BLaER1 treated with 17β-estradiol and CSF1 and Interleukin-3, amounts not matched to agents 10 nM and 100 nM (cell line): ENCODE results near the gene IL17REL.

Experiments
- H3K27ac ChIP-seq, 11 experiments: shearing (Covaris generic); formaldehyde crosslinking; 2 replicates each; pipeline ENCODE4 v1.8.1; 2022
- H3K27me3 ChIP-seq, 11 experiments: shearing (Covaris generic); formaldehyde crosslinking; 2 replicates each; pipeline ENCODE4 v1.8.1; 2022
- H3K36me3 ChIP-seq, 11 experiments: shearing (Covaris generic); formaldehyde crosslinking; 2 replicates each; pipeline ENCODE4 v1.8.1; 2022
- H3K4me1 ChIP-seq, 10 experiments: shearing (Covaris generic); formaldehyde crosslinking; 2 replicates each; pipeline ENCODE4 v1.8.1; 2022
- H3K4me2 ChIP-seq, 11 experiments: shearing (Covaris generic); formaldehyde crosslinking; 2 replicates each; pipeline ENCODE4 v1.8.1; 2022
- H3K4me3 ChIP-seq, 10 experiments: shearing (Covaris generic); formaldehyde crosslinking; 2 replicates each; pipeline ENCODE4 v1.8.1; 2022
- H3K9ac ChIP-seq, 11 experiments: shearing (Covaris generic); formaldehyde crosslinking; 2 replicates each; pipeline ENCODE4 v1.8.1; 2022
- H3K9me3 ChIP-seq, 11 experiments: shearing (Covaris generic); formaldehyde crosslinking; replicated peaks in 1 of 11; 2 replicates each; pipeline ENCODE4 v1.8.1; 2022
- H4K20me1 ChIP-seq, 11 experiments: shearing (Covaris generic); formaldehyde crosslinking; 2 replicates each; pipeline ENCODE4 v1.8.1; 2022
- Cebpa-rat ChIP-seq, 11 experiments: shearing (Covaris generic); IDR thresholded peaks; 2 replicates each; pipeline ENCODE4 v1.8.1; 2022

Gene IL17REL

GRCh38 chr22:50032109-50032871, 19.7 kb upstream of the IL17REL start:
- H3K27me3 ChIP-seq = peaks cover 4 to 31% (median 14%) of the 10 kb centered on the region in 11 experiments; a peak in 20 of 22 replicates

GRCh38 chr22:50031189-50032091, 18.9 kb upstream of the IL17REL start:
- Histone ChIP-seq H3K27ac (peak overlapping the region in 1 of 11 experiments; percentile 12; a peak in 1 of 22 replicates), H3K4me1 (peaks cover 53 to 84% (median 80%) of the 10 kb centered on the region in 10 experiments), H4K20me1 (peaks cover 0 to 26% (median 0%) of the 10 kb centered on the region in 11 experiments; a peak in 5 of 22 replicates), H3K36me3 (no peaks in the 10 kb centered on the region), H3K9ac (0 out of 22 replicates have a peak overlapping the region, but pooled peaks of 1 of the 11 experiments have one; percentile 3), H3K4me2 (peak overlapping the region in 8 of 11 experiments; percentile 24 to 88 (median 80); a peak in 14 of 22 replicates), H3K9me3 (no peaks in the 10 kb centered on the region), H3K4me3 (no peak overlapping the region), H3K27me3 (peaks cover 4 to 31% (median 14%) of the 10 kb centered on the region in 11 experiments; a peak in 20 of 22 replicates)
- TF ChIP-seq Cebpa-rat (IDR thresholded peaks at IDR 0.05) = no peak

More at GRCh38 chr22:50032109-50032871, 19.7 kb upstream of the IL17REL start:
- TF ChIP-seq Cebpa-rat (IDR thresholded peaks at IDR 0.05) = no peak
- Histone ChIP-seq H3K27ac (no peak overlapping the region; a peak in 1 of 22 replicates), H3K9ac (0 out of 22 replicates have a peak overlapping the region, but pooled peaks of 2 of the 11 experiments have one; percentile 3 to 18), H3K4me2 (peak overlapping the region in 8 of 11 experiments; percentile 70 to 88 (median 80); a peak in 16 of 22 replicates), H4K20me1 (peaks cover 0 to 26% (median 0%) of the 10 kb centered on the region in 11 experiments; a peak in 5 of 22 replicates), H3K4me1 (peaks cover 49 to 83% (median 80%) of the 10 kb centered on the region in 10 experiments), H3K9me3 (no peaks in the 10 kb centered on the region), H3K36me3 (no peaks in the 10 kb centered on the region), H3K4me3 (no peak overlapping the region)

GRCh38 chr22:50030297-50031188, 18.0 kb upstream of the IL17REL start:
- Histone ChIP-seq H3K4me3 (0 out of 20 replicates have a peak overlapping the region, but pooled peaks of 1 of the 10 experiments have one; percentile 40), H3K9ac (peak overlapping the region in 2 of 11 experiments; percentile 18 to 49; a peak in 2 of 22 replicates), H4K20me1 (peaks cover 0 to 26% (median 0%) of the 10 kb centered on the region in 11 experiments; a peak in 5 of 22 replicates), H3K4me2 (peak overlapping the region; percentile 67 to 85 (median 79)), H3K4me1 (peaks cover 48 to 75% (median 71%) of the 10 kb centered on the region in 10 experiments), H3K27me3 (peaks cover 4 to 31% (median 14%) of the 10 kb centered on the region in 11 experiments; a peak in 20 of 22 replicates), H3K36me3 (no peaks in the 10 kb centered on the region), H3K27ac (0 out of 22 replicates have a peak overlapping the region, but pooled peaks of 1 of the 11 experiments have one; percentile 12), H3K9me3 (no peaks in the 10 kb centered on the region)
- TF ChIP-seq Cebpa-rat (IDR thresholded peaks at IDR 0.05) = no peak

- peaks cover 26 to 49% (median 45%) of the 10 kb centered on the region in 10 experiments for H3K4me1 ChIP-seq
- peak overlapping the region in 5 of 11 experiments; percentile 2 to 48 (median 21); a peak in 4 of 22 replicates for H3K9ac ChIP-seq
These were observed 15.3 kb upstream of the IL17REL start for GRCh38 chr22:50027639-50028537.

GRCh38 chr22:50025993-50026392, 13.4 kb upstream of the IL17REL start:
- no peak for TF ChIP-seq Cebpa-rat (IDR thresholded peaks at IDR 0.05)
- H3K27ac ChIP-seq = no peak overlapping the region
- no peak overlapping the region for H3K9ac ChIP-seq
- H3K4me1 ChIP-seq = peaks cover 25 to 30% (median 27%) of the 10 kb centered on the region in 10 experiments
- H3K27me3 ChIP-seq = peaks cover 4 to 20% (median 7%) of the 10 kb centered on the region in 11 experiments; a peak in 19 of 22 replicates
- no peak overlapping the region for H3K4me3 ChIP-seq
- H4K20me1 ChIP-seq = peaks cover 0 to 11% (median 0%) of the 10 kb centered on the region in 11 experiments; a peak in 4 of 22 replicates
- peaks cover 0 to 2% (median 0%) of the 10 kb centered on the region in 11 experiments; a peak in 2 of 22 replicates for H3K9me3 ChIP-seq
- no peak overlapping the region for H3K4me2 ChIP-seq
- H3K36me3 ChIP-seq = no peaks in the 10 kb centered on the region

More at GRCh38 chr22:50027639-50028537, 15.3 kb upstream of the IL17REL start:
- Histone ChIP-seq H3K27ac (peak overlapping the region in 5 of 11 experiments; percentile 14 to 48 (median 30); a peak in 7 of 22 replicates), H4K20me1 (peaks cover 0 to 26% (median 0%) of the 10 kb centered on the region in 11 experiments; a peak in 4 of 22 replicates), H3K27me3 (peaks cover 4 to 20% (median 8%) of the 10 kb centered on the region in 11 experiments; a peak in 20 of 22 replicates), H3K4me2 (peak overlapping the region; percentile 42 to 80 (median 65)), H3K4me3 (no peak overlapping the region), H3K36me3 (no peaks in the 10 kb centered on the region), H3K9me3 (no peaks in the 10 kb centered on the region; a peak in 1 of 22 replicates)
- no peak for TF ChIP-seq Cebpa-rat (IDR thresholded peaks at IDR 0.05)

- H3K9me3 ChIP-seq = peaks cover 0 to 18% (median 9%) of the 10 kb centered on the region in 11 experiments; a peak in 13 of 22 replicates
- no peak for TF ChIP-seq Cebpa-rat (IDR thresholded peaks at IDR 0.05)
- no peak overlapping the region for H3K4me3 ChIP-seq
- no peak overlapping the region for H3K9ac ChIP-seq
- H3K36me3 ChIP-seq = no peaks in the 10 kb centered on the region
- H3K4me1 ChIP-seq = peaks cover 0 to 26% (median 1%) of the 10 kb centered on the region in 10 experiments; a peak in 17 of 20 replicates
- no peak overlapping the region for H3K27ac ChIP-seq
- H3K4me2 ChIP-seq = no peak overlapping the region
- H4K20me1 ChIP-seq = no peaks in the 10 kb centered on the region; a peak in 1 of 22 replicates
- peaks cover 8 to 27% (median 23%) of the 10 kb centered on the region in 11 experiments; a peak in 21 of 22 replicates for H3K27me3 ChIP-seq
These were observed 9.7 kb upstream of the IL17REL start for GRCh38 chr22:50022171-50022819.
